BJ (cell line): ENCODE results near the gene P2RX3. TPM values are rescaled to one million over a fixed set of nuclear protein-coding genes. Genes with fewer than 3 reads are reported as not detected.
"Not testable (repeated sequence)": the region's sequence is repeated elsewhere in the genome, so short reads cannot be mapped to it uniquely, and the experiment has no call there.

ENCODE experiments used
- CTCF ChIA-PET: fragments of 350-600 bp; formaldehyde crosslinking; extraction: SDS; loops from one replicate; lab custom pipeline; 2021; ENCODE audit warnings: antibody characterized with exemption, inconsistent platforms; lab: Yijun Ruan, JAX
- POLR2A ChIA-PET: fragments of 300-600 bp; sonication (Branson Sonifier 250); formaldehyde crosslinking; extraction: SDS; loops from one replicate; lab custom pipeline; 2021; ENCODE audit warnings: antibody characterized with exemption; lab: Charles Lee
- DNase-seq: peaks from one replicate; pipeline ENCODE4 v3.0.0-alpha.2; 2011; ENCODE audit warnings: low read depth
- H3K27me3 ChIP-seq: 2 replicates; pipeline ENCODE4 v1.6.0; 2011; ENCODE audit warnings: low read length; ENCODE audit not compliant: control insufficient read depth, insufficient read depth
- H3K36me3 ChIP-seq: 2 replicates; pipeline ENCODE4 v1.5.1; 2011; ENCODE audit warnings: low read length; ENCODE audit not compliant: control insufficient read depth, insufficient read depth
- H3K4me3 ChIP-seq: 2 replicates; pipeline ENCODE4 v1.5.1; 2011; ENCODE audit warnings: low read depth, mild to moderate bottlenecking, control low read depth, low read length
- polyA plus RNA-seq: library from polyadenylated mRNA; depleted of rRNA; stranded (reverse); fragments of >200 nt; gene quantifications from 2 replicates; pipeline ENCODE4 v1.2.3, GENCODE V29; 2011
- TF ChIP-seq, protein P1 (sequence below): IDR thresholded peaks from 2 replicates; pipeline ENCODE4 v1.5.1; 2011; ENCODE audit warnings: low read depth, mild to moderate bottlenecking, control low read depth, inconsistent platforms, low read length, moderate library complexity; ENCODE audit not compliant: insufficient read depth

P2RX3 gene
- polyA plus RNA-seq, 1 experiment, result not detected

DNA sequence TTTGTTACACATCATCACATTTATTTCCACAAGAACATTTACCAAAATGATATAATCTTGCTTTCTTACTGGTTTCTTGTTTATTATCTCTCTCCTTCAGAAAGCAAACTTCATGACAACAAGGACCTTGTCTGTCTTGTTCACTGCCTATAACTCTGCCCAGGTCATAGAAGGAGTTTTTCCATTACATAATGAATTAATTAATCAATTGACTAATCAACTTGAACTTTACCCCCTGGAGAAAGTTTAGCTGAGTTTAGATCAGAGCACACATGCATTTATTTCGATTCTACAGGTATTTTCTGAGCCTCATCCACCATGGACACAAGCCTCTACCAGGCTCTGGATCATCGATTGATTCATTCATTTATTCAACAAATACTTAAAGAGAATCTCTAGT, 58.6 kb downstream of the P2RX3 start:
- DNase-seq, result no peak
- TF ChIP-seq, protein P1, sequence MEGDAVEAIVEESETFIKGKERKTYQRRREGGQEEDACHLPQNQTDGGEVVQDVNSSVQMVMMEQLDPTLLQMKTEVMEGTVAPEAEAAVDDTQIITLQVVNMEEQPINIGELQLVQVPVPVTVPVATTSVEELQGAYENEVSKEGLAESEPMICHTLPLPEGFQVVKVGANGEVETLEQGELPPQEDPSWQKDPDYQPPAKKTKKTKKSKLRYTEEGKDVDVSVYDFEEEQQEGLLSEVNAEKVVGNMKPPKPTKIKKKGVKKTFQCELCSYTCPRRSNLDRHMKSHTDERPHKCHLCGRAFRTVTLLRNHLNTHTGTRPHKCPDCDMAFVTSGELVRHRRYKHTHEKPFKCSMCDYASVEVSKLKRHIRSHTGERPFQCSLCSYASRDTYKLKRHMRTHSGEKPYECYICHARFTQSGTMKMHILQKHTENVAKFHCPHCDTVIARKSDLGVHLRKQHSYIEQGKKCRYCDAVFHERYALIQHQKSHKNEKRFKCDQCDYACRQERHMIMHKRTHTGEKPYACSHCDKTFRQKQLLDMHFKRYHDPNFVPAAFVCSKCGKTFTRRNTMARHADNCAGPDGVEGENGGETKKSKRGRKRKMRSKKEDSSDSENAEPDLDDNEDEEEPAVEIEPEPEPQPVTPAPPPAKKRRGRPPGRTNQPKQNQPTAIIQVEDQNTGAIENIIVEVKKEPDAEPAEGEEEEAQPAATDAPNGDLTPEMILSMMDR, result no peak
- CTCF ChIA-PET, result no interaction called here
- no peaks in the 10 kb centered on the region for H3K36me3 ChIP-seq
- H3K27me3 ChIP-seq, result peaks cover 5% of the 10 kb centered on the region
- no peak overlapping the region for H3K4me3 ChIP-seq
- POLR2A ChIA-PET, result no interaction called here

DNA sequence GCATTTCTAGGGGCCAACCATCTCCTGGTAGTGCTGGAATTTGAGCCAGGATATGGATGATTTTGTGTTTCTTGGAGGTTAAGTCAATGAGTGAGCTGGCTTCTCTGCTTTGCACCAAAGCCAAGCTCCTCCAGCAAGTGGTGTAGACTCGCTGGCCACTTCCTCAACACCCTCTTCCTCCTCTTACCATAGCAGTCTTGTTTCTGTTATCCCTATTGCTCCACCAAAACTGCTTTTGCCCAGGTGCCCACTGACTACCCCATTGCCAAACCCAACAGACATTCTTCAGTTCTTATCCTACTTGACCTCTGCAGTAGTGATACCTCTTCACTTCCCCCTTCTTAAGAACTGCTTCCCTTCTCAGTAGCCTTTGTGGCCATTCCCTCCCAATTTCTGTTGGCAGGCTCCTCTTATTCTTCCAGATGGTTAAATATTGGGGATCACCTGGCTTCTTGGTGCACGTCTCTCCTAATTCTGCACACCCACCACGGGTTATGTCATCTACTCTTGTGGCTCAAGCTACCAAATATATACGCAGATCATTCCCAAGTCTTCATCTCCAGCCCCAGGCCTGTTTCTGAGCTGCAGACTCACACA, 59.3 kb downstream of the P2RX3 start:
- no peak overlapping the region for H3K4me3 ChIP-seq
- no peak for DNase-seq
- ChIA-PET CTCF (interaction anchor here (0.5 kb wide), 1 partner anchor 1156 kb away, joined by 3 read pairs; no protein-coding TSS in a partner anchor), POLR2A (no interaction called here)
- H3K27me3 ChIP-seq, result peaks cover 5% of the 10 kb centered on the region
- no peaks in the 10 kb centered on the region for H3K36me3 ChIP-seq
- TF ChIP-seq, protein P1, result no peak

DNA sequence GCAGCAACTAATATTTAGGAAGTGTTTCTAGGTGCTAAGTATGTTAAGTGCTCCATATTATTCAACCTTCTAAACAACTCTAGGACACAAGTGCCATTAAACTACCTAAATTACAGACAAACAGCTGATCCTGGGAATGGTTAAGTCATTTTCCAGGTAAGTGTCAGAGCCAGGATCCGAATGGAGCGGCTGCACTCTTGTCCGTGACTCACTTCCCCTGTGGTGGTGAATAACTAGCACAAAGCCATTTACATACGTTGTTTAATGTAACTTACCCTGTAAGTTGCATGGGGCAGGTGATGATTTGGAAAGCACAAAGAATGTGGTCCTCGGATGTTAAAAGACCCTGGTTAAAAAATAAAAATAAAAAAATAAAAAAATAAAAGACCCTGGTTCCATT, 61.1 kb downstream of the P2RX3 start:
- no peak for DNase-seq
- no peaks in the 10 kb centered on the region; the same call in 1 of the 2 replicates for H3K36me3 ChIP-seq
- no peak overlapping the region for H3K4me3 ChIP-seq
- CTCF ChIA-PET, result interaction anchor here (0.9 kb wide), 1 partner anchor 1810 kb away, joined by 3 read pairs; no protein-coding TSS in a partner anchor
- TF ChIP-seq, protein P1, result no peak
- POLR2A ChIA-PET, result no interaction called here
- peaks cover 5% of the 10 kb centered on the region for H3K27me3 ChIP-seq

DNA sequence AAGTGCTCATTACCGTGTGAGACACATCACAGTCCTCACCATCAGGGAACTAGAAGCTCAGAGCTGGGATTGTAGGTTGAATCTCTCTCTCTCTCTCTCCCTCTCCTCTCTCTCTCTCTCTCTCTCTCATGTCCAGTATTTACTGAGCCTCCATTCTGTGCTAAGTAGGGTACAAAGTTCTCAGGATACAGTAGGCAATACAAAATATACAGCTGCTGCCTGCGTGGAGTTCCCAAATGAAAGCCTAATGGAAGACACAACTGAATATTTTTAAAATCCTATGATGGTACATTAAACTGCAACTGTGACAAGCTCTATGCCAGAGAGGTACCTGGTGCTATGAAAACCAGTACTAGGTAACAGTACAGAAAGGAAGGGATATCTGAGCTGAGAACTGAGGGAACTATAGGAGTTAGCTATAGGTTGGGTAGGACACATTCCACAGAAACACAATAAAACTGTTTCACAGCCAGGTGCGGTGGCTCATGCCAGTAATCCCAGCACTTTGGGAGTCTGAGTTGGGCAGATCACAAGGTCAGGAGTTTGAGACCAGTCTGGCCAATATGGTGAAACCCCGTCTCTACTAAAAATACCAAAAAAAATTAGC, 61.9 kb downstream of the P2RX3 start:
- ChIA-PET CTCF (interaction anchor here (1.0 kb wide), 1 partner anchor 51 kb away, joined by 3 read pairs; no protein-coding TSS in a partner anchor), POLR2A (no interaction called here)
- Histone ChIP-seq H3K36me3 (no peaks in the 10 kb centered on the region; the same call in 1 of the 2 replicates), H3K4me3 (no peak overlapping the region), H3K27me3 (peaks cover 5% of the 10 kb centered on the region)
- DNase-seq, result no peak
- TF ChIP-seq, protein P1, result no peak

DNA sequence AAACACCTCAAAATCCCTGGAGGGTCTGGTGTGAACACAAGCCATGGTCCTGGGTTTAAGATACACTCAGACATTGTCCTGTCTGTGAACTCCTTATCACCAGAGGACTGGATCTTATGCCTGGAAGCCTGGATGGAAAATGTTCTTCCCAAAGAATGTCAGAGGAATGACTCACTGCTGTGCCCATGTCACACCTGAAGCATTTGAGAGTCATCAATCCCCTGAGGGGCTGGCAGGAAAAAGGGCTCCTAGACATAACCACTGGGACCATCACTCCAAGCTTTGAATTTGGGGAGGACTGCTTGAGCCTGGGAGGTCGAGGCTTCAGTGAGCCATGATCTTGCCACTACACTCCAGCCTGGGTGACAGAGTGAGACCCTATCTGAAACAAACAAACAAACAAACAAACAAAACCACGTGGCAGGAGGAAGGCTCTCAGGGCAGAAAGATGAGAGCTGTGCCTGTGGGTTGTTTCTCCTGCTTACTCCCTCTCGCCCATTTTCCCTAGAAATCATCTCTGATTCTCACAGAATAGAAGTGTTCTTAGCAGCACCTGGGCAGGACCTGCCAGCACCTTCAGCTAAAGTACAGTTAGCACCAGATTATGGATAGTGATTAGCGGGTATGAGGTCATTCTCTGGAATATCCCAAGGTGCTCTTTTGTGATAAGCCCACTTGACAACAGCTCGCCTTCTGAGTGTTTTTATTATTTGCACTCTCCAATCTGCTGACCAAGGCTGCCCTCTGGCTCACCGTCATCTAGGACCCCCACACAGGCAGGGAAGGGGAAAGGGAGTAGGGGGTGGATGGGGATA, 64.2 kb downstream of the P2RX3 start:
- CTCF ChIA-PET, result no interaction called here
- Histone ChIP-seq H3K27me3 (peaks cover 3% of the 10 kb centered on the region), H3K4me3 (no peak overlapping the region), H3K36me3 (no peaks in the 10 kb centered on the region; the same call in 1 of the 2 replicates)
- POLR2A ChIA-PET, result no interaction called here
- TF ChIP-seq, protein P1, result no peak
- no peak for DNase-seq

DNA sequence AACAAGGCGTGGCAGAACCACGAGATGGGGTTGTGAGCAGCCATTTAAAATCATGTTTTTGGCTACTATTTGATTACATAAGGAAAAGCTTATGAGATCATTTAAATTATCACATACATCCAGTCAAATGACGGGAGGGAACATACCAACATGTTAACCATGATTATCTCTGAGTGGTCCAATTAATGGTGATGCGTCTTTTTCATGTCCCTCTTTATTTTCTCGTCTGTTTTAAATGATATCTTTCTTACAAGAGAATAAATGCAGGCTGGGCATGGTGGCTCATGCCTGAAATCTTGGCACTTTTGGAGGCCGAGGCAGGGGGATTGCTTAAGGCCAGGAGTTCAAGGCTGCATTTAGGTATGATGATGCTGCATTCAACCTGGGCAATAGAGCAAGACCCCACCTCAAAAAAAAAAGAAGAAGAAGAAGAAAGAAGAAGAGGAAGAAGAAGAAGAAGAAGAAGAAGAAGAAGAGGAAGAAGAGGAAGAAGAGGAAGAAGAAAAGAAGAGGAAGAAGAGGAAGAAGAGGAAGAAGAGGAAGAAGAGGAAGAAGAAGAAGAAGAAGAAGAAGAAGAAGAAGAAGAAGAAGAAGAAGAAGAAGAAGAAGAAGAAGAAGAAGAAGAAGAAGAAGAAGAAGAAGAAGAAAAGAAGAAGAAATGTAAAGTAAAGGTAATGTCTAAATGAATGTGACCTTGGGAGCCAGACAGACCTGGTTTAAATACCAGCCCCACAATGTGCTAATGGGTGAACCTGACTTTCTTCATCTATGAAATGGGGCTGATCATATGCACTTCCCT, 65.0 kb downstream of the P2RX3 start:
- POLR2A ChIA-PET, CTCF ChIA-PET, DNase-seq, H3K4me3 ChIP-seq, H3K27me3 ChIP-seq, H3K36me3 ChIP-seq: not testable (repeated sequence)
